NB4 (cell line): ENCODE data around the gene SLC4A2.

Experiments
- MYC ChIP-seq: IDR thresholded peaks from 2 replicates; pipeline ENCODE4 v1.6.1; 2011; ENCODE audit warnings: low read depth, low read length
- POLR2A ChIP-seq: IDR thresholded peaks from 2 replicates; pipeline ENCODE4 v1.6.1; 2011; ENCODE audit warnings: mild to moderate bottlenecking; ENCODE audit not compliant: insufficient read length; ENCODE audit errors: extremely low read depth
- TF ChIP-seq, protein P1 (sequence below): IDR thresholded peaks from one replicate; pipeline ENCODE4 v1.5.1; 2012; ENCODE audit warnings: low read depth, low read length
- TF ChIP-seq, protein P2 (sequence below): IDR thresholded peaks from 2 replicates; pipeline ENCODE4 v1.6.1; 2011; ENCODE audit warnings: low read depth, low read length

- no peak for TF ChIP-seq MYC
- TF ChIP-seq, protein P1, sequence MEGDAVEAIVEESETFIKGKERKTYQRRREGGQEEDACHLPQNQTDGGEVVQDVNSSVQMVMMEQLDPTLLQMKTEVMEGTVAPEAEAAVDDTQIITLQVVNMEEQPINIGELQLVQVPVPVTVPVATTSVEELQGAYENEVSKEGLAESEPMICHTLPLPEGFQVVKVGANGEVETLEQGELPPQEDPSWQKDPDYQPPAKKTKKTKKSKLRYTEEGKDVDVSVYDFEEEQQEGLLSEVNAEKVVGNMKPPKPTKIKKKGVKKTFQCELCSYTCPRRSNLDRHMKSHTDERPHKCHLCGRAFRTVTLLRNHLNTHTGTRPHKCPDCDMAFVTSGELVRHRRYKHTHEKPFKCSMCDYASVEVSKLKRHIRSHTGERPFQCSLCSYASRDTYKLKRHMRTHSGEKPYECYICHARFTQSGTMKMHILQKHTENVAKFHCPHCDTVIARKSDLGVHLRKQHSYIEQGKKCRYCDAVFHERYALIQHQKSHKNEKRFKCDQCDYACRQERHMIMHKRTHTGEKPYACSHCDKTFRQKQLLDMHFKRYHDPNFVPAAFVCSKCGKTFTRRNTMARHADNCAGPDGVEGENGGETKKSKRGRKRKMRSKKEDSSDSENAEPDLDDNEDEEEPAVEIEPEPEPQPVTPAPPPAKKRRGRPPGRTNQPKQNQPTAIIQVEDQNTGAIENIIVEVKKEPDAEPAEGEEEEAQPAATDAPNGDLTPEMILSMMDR = no peak
- TF ChIP-seq, protein P2, sequence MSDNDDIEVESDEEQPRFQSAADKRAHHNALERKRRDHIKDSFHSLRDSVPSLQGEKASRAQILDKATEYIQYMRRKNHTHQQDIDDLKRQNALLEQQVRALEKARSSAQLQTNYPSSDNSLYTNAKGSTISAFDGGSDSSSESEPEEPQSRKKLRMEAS = no peak
- no peak for TF ChIP-seq POLR2A
Observed at GRCh38 chr7:151115121-151115835, 55.9 kb downstream of the SLC4A2 start.
